Skeletal muscle satellite cell (primary cell): ENCODE measurements around the gene INPP5J. TPM values are rescaled to one million over a fixed set of nuclear protein-coding genes. Genes with fewer than 3 reads are reported as not detected.
A peak's percentile ranks its signal among the peaks of the same experiment; 100 is the strongest.
"Not testable (repeated sequence)": the region's sequence is repeated elsewhere in the genome, so short reads cannot be mapped to it uniquely, and the experiment has no call there.

Experiments
- H3K27me3 ChIP-seq: 2 replicates; pipeline ENCODE4 v1.7.0; 2013; ENCODE audit warnings: low read length; ENCODE audit not compliant: control insufficient read depth, insufficient read depth
- H3K36me3 ChIP-seq: 2 replicates; pipeline ENCODE4 v1.7.0; 2013; ENCODE audit warnings: mild to moderate bottlenecking, control low read depth, low read length; ENCODE audit not compliant: insufficient read depth
- H3K4me1 ChIP-seq: 2 replicates; pipeline ENCODE4 v1.7.0; 2013; ENCODE audit warnings: low read length; ENCODE audit not compliant: control insufficient read depth, insufficient read depth
- H3K4me2 ChIP-seq: 2 replicates; pipeline ENCODE4 v1.7.0; 2013; ENCODE audit warnings: mild to moderate bottlenecking, low read length
- H3K4me3 ChIP-seq: 2 replicates; pipeline ENCODE4 v1.7.0; 2013; ENCODE audit warnings: low read length
- H3K9ac ChIP-seq: 2 replicates; pipeline ENCODE4 v1.7.0; 2013; ENCODE audit warnings: mild to moderate bottlenecking, low read depth, low read length, moderate library complexity
- H3K9me3 ChIP-seq: replicated peaks from 2 replicates; pipeline ENCODE4 v1.7.0; 2013; ENCODE audit warnings: mild to moderate bottlenecking, control low read depth, low read length
- total RNA-seq: library from RNA; depleted of rRNA; stranded (reverse); fragments of >200 nt; gene quantifications from 2 replicates; pipeline ENCODE4 v1.2.3, GENCODE V29; 2012; rRNA removed

INPP5J gene
- total RNA-seq: 0.22 and 0.51 TPM in 2 replicates

DNA sequence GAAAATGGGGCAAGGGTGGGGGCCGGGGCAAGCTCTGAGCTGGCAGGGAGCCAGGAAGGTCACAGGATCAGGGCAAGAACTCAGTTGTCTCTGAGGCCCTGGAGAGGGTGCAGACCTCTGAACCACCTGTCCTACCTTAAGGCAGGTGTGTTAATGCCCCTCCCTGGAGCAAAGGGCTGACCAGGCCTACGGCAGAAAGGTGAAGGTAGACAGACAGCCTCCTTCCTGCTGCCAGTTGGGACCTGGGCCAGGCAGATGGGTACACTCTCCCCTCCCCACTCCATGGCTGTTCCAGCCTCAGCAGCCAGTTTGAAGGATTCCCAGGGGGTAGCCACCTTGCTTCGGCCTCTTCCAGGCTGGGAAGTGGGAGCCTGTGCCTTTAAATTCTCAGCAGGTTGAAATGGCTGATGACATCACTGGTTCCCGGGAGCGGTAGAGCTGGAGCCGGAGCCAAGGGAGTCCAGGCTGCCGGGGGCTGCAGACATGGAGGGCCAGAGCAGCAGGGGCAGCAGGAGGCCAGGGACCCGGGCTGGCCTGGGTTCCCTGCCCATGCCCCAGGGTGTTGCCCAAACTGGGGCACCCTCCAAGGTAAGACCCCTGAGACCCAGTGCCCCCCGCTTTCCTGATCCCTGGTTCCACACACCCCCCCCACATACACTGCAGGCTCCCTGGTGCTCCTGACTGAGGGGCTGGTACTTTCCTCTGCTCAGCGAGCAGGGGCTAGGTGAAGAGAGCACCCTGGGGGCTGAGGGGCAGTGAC is at the start of gene INPP5J:
Gene INPP5J (plus strand): TSS at position 435 of the 760 bp plus-strand sequence. CDS start 49 bp downstream, at position 484.
- Histone ChIP-seq H3K9ac (no peak within 1 kb of the TSS), H3K27me3 (peaks cover 33% of the 10 kb centered on the region), H3K36me3 (no peaks in the 10 kb centered on the region), H3K9me3 (no peaks in the 10 kb centered on the region), H3K4me2 (peak within 1 kb of the TSS; percentile 65), H3K4me3 (no peak within 1 kb of the TSS), H3K4me1 (peaks cover 6% of the 10 kb centered on the region)

DNA sequence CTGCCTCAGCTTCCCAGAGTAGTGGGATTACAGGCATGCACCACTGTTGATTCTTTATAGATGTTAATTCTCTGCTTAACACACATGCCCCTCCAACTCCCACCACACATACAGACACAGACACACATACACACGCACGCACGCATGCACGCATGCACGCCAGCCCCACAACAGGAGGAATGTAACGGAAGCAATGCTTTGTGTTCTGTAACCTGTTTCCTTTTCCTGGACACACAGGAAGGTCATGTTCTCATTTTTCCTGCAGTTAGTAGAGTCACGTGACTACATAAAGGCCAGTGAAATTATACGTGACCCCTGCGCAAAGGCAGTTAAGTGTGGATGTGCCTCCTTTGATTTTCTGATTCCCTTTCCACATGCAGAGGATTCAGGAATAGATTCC is 49.6 kb upstream of the INPP5J start:
- not testable (repeated sequence) for H3K4me1 ChIP-seq, H3K9me3 ChIP-seq, H3K9ac ChIP-seq, H3K4me2 ChIP-seq, H3K27me3 ChIP-seq, H3K4me3 ChIP-seq, H3K36me3 ChIP-seq

- not testable (repeated sequence) for H3K9me3 ChIP-seq, H3K4me3 ChIP-seq, H3K36me3 ChIP-seq, H3K4me2 ChIP-seq, H3K9ac ChIP-seq, H3K27me3 ChIP-seq
- peaks cover 12% of the 10 kb centered on the region for H3K4me1 ChIP-seq
Measured at GRCh38 chr22:31073545-31074145, 49.1 kb upstream of the INPP5J start.

DNA sequence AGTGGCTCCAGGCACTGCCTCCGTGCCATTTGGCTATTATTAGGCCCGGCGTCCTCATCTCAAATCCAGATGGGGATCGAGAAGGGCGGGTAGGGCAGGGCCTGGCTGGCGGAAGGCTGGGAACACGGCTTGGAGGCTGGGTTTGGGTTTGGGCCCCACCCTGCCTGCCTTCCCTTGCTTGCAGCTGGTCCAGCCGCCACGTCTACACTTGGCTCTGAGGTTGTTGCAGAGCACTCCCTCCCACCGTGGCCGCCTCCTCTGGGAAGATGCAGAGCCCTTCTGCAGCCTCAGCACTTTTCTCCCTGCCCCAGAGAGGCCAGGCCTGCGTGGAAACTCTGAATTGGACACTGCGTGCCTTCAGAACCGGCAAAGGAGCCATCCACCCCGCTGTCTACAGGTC is 46.8 kb upstream of the INPP5J start:
- Histone ChIP-seq H3K9ac (peak overlapping the region; percentile 56), H3K9me3 (no peaks in the 10 kb centered on the region), H3K36me3 (no peaks in the 10 kb centered on the region)

DNA sequence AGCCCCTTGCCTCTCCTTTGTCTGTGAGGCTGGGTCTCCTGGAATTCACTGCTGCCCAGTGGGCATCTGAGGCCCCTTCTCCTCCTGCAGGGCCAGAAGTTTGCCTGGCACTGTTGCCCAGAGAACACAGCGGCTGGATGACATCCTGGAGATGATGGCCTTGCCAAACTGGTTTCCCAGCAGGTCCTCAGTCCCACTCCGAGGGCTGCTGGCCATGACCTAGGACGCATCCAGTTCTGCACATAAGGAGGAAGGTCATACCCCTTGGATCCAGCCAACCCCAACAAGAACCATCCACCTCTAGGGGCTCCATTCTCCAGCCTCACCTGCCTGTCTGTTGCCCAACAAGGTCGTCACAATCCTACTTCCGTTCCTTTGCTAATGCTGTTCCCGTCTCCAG is 45.1 kb upstream of the INPP5J start:
- H3K4me2 ChIP-seq: no peak overlapping the region
- H3K27me3 ChIP-seq: no peaks in the 10 kb centered on the region
- peaks cover 23% of the 10 kb centered on the region for H3K4me1 ChIP-seq
- no peak overlapping the region for H3K9ac ChIP-seq
- H3K36me3 ChIP-seq: no peaks in the 10 kb centered on the region
- H3K9me3 ChIP-seq: no peaks in the 10 kb centered on the region
- no peak overlapping the region for H3K4me3 ChIP-seq

More for the DNA sequence above, 46.8 kb upstream of the INPP5J start:
- H3K27me3 ChIP-seq: no peaks in the 10 kb centered on the region
- H3K4me1 ChIP-seq: peaks cover 16% of the 10 kb centered on the region
- H3K4me3 ChIP-seq: no peak overlapping the region
- peak overlapping the region; percentile 27 for H3K4me2 ChIP-seq

- H3K36me3 ChIP-seq, H3K27me3 ChIP-seq, H3K9me3 ChIP-seq, H3K4me2 ChIP-seq, H3K4me3 ChIP-seq, H3K9ac ChIP-seq: not testable (repeated sequence)
- peaks cover 30% of the 10 kb centered on the region for H3K4me1 ChIP-seq
Measured at GRCh38 chr22:31078389-31078788, 44.4 kb upstream of the INPP5J start.

DNA sequence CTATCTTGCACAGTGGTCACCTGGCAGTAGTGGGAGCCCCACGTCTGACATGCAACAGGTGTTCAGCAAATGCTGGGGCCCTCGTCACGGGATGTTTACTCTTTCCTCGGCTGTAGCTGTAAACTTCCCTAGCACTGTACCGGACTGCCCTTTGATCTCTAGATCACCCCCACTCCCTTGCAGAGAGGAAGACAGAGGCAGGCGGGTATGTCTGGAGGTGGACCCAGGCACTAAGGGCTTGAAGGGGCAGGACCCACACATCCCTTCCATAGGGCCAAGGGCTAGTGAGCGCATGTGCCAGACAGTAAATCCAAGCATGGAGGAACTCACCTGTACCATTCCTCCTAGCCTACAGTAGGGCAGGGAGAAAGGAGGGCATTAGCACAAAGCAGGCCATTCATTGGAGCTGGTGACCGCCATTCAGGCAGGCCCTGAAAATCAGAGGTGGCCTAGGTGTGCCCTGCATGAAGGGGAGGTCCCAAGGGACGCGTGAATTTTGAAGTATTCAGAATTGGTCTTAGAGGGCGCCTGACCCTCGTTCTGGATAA is 43.6 kb upstream of the INPP5J start:
- Histone ChIP-seq H3K9me3 (no peaks in the 10 kb centered on the region), H3K4me2 (no peak overlapping the region), H3K9ac (no peak overlapping the region), H3K27me3 (no peaks in the 10 kb centered on the region), H3K4me3 (no peak overlapping the region), H3K36me3 (peaks cover 9% of the 10 kb centered on the region), H3K4me1 (peaks cover 38% of the 10 kb centered on the region)

GRCh38 chr22:31080164-31080847 is 42.5 kb upstream of the INPP5J start:
- Histone ChIP-seq H3K9ac (peak overlapping the region; percentile 95), H3K36me3 (peaks cover 14% of the 10 kb centered on the region), H3K4me2 (peak overlapping the region; percentile 99), H3K4me3 (peak overlapping the region; percentile 86), H3K4me1 (peaks cover 48% of the 10 kb centered on the region), H3K9me3 (no peaks in the 10 kb centered on the region), H3K27me3 (no peaks in the 10 kb centered on the region)

DNA sequence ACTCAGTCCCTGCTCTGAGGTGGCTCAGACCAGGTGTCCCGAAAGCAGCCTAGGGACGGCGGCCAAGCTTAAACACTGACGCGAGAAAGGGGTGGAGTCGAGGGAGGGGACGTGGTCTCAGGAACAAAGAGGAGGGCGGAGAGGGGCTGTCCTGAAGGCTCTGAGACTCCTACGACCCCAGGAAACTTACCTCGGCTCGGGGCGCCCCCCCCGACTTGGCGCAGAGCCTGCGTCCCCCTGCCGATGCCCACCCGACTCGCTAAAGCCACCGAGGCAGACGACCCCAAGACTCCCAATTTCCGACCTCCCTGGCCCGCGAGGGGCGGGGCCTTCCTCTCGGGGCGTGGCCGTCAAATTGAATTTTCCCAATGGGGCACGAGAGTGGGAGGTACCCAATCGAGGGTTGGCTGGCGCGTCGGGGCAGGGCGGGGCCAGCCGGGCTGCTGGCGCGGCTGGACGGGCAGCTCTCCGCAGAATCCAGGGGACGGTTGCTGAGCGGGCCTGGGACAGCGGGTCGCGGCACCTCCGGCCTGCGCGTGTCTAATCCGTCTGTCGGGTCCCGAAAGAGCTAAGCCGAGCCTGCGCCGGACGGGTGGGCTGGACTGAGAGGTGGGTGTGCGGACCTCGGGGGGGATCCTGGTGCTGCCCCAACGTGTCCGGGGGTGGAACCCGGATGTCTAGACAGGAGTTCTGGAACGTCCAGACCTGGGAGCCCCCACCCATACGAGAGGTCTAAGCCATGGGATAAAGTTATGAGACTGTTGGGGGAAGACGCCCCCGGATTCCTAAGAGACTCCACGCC is 41.7 kb upstream of the INPP5J start, which contains the start of gene SMTN:
Gene SMTN (plus strand): TSS at position 471 of the 802 bp plus-strand sequence. CDS start 1,941 bp downstream, outside the sequence.
- Histone ChIP-seq H3K4me2 (peak within 1 kb of the TSS; percentile 99), H3K27me3 (no peaks in the 10 kb centered on the region), H3K9ac (peak within 1 kb of the TSS; percentile 95), H3K9me3 (no peaks in the 10 kb centered on the region), H3K36me3 (peaks cover 19% of the 10 kb centered on the region), H3K4me1 (peaks cover 50% of the 10 kb centered on the region), H3K4me3 (peak within 1 kb of the TSS; percentile 86)

- H3K9ac ChIP-seq: peak overlapping the region; percentile 95
- peaks cover 57% of the 10 kb centered on the region for H3K4me1 ChIP-seq
- H3K36me3 ChIP-seq: peaks cover 29% of the 10 kb centered on the region
- peak overlapping the region; percentile 86 for H3K4me3 ChIP-seq
- H3K4me2 ChIP-seq: peak overlapping the region; percentile 99
- H3K9me3 ChIP-seq: no peaks in the 10 kb centered on the region
- H3K27me3 ChIP-seq: no peaks in the 10 kb centered on the region
Measured at GRCh38 chr22:31081963-31082605, 40.7 kb upstream of the INPP5J start.
